Measurements from ENCODE around the gene LTV1. TPM values are rescaled to one million over a fixed set of nuclear protein-coding genes. Genes with fewer than 3 reads are reported as not detected.

LTV1 gene
- total and polyA plus RNA-seq, 9 of the 15 experiments (the other 6 are each of a cell fraction or from before 2014, with no cell fraction given): 57.9 to 162 (median 119) TPM

DNA sequence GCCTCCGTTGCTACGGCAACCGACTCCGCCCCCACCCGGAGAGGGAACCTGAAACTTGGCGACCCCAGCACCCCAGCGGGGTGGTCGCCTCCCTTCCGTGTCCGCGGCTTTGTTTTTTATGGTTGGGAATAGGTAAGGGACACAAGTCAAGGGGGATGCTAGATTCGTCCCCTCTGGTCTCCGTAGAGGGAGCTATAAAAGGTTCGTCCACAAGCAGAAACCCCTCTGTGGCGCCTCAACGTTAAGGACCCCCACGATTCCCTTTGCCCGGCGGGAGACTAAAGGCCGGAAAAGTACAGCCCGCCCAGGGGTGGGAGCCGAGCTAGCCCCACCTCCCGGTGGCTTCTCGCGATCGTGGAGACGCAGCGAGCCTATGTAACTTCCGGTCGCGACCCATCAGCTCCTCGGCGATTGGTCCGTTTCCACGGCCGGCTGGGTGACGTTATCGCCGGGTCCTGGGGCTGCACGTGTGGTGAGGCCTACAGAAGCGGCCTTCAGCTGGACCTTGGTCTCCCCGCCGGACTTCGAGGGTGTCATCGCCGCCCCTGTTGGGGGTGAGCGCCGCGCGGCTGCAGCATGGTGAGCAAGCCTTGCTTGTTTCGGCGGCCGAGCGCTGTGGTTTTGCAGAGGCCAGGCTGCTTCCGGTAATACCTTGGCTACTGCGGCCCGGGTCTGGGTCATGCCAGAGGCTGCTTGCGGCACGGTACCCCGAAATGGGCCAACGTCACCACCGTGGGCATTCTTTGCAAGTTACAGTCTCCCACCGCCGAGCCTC is at the start of gene LTV1 (continued):
- TF ChIP-seq JUN (IDR thresholded peaks at IDR 0.05; ENCODE audit: borderline replicate concordance, low read depth, low read length) (peak; percentile 88; the same call in 1 of the 2 replicates), JUN (CRISPR knock-in tag; IDR thresholded peaks at IDR 0.05; ENCODE audit: borderline replicate concordance) (peak; percentile 98), ZNF561 (CRISPR knock-in tag; conservative IDR thresholded peaks at IDR 0.05) (no peak), NFIX (CRISPR knock-in tag; IDR thresholded peaks at IDR 0.05; ENCODE audit: low read depth) (no peak), CHD2 (IDR thresholded peaks at IDR 0.05; ENCODE audit: low read depth, low read length) (peak; percentile 99), RAD21 (CRISPR knock-in tag; conservative IDR thresholded peaks at IDR 0.05 in 1 of 2, IDR thresholded peaks at IDR 0.05 in 1 of 2) (peak; percentile 17 to 27; a peak in 3 of 4 replicates), NFXL1 (CRISPR knock-in tag; IDR thresholded peaks at IDR 0.05) (no peak), BMI1 (IDR thresholded peaks at IDR 0.05; ENCODE audit: low read length) (peak; percentile 85), POLR2H (tag; IDR thresholded peaks at IDR 0.05; ENCODE audit: low read depth) (peak; percentile 89), CEBPG (CRISPR knock-in tag; IDR thresholded peaks at IDR 0.05) (peak; percentile 67), CEBPG (tag; conservative IDR thresholded peaks at IDR 0.05 in 1 of 2, IDR thresholded peaks at IDR 0.05 in 1 of 2) (no peak), SMARCA4 (IDR thresholded peaks at IDR 0.05) (0 out of 2 replicates have a peak, but pooled peaks have one; percentile 45), ZNF696 (CRISPR knock-in tag; conservative IDR thresholded peaks at IDR 0.05) (no peak), ZBTB17 (CRISPR knock-in tag; IDR thresholded peaks at IDR 0.05) (0 out of 2 replicates have a peak, but pooled peaks have one; percentile 10), RB1 (IDR thresholded peaks at IDR 0.05; ENCODE audit: low read depth) (peak; percentile 62), DACH1 (IDR thresholded peaks at IDR 0.05; ENCODE audit: partially characterized antibody) (peak; percentile 30)
- TF ChIP-seq, protein P1, sequence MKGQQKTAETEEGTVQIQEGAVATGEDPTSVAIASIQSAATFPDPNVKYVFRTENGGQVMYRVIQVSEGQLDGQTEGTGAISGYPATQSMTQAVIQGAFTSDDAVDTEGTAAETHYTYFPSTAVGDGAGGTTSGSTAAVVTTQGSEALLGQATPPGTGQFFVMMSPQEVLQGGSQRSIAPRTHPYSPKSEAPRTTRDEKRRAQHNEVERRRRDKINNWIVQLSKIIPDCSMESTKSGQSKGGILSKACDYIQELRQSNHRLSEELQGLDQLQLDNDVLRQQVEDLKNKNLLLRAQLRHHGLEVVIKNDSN (CRISPR knock-in tag; IDR thresholded peaks at IDR 0.05): peak; percentile 84
- TF ChIP-seq, protein P2, sequence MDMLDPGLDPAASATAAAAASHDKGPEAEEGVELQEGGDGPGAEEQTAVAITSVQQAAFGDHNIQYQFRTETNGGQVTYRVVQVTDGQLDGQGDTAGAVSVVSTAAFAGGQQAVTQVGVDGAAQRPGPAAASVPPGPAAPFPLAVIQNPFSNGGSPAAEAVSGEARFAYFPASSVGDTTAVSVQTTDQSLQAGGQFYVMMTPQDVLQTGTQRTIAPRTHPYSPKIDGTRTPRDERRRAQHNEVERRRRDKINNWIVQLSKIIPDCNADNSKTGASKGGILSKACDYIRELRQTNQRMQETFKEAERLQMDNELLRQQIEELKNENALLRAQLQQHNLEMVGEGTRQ (CRISPR knock-in tag; IDR thresholded peaks at IDR 0.05): peak; percentile 59
- TF ChIP-seq, protein P3, sequence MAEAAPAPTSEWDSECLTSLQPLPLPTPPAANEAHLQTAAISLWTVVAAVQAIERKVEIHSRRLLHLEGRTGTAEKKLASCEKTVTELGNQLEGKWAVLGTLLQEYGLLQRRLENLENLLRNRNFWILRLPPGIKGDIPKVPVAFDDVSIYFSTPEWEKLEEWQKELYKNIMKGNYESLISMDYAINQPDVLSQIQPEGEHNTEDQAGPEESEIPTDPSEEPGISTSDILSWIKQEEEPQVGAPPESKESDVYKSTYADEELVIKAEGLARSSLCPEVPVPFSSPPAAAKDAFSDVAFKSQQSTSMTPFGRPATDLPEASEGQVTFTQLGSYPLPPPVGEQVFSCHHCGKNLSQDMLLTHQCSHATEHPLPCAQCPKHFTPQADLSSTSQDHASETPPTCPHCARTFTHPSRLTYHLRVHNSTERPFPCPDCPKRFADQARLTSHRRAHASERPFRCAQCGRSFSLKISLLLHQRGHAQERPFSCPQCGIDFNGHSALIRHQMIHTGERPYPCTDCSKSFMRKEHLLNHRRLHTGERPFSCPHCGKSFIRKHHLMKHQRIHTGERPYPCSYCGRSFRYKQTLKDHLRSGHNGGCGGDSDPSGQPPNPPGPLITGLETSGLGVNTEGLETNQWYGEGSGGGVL (CRISPR knock-in tag; IDR thresholded peaks at IDR 0.05): no peak
- TF ChIP-seq, protein P4, sequence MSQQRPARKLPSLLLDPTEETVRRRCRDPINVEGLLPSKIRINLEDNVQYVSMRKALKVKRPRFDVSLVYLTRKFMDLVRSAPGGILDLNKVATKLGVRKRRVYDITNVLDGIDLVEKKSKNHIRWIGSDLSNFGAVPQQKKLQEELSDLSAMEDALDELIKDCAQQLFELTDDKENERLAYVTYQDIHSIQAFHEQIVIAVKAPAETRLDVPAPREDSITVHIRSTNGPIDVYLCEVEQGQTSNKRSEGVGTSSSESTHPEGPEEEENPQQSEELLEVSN (IDR thresholded peaks at IDR 0.05; ENCODE audit: borderline replicate concordance in 1 of 2, extremely low read depth in 1 of 2, insufficient read depth in 1 of 2, insufficient read length in 1 of 2, low read depth in 1 of 2, low read length in 1 of 2, poor library complexity in 1 of 2, severe bottlenecking in 1 of 2): peak; percentile 86 to 94
